SK-N-SH treated with all-trans-retinoic acid at 6 μM for 48 hours (cell line): Measurements from ENCODE around the gene KCNIP1.

Experiments used
- ATAC-seq: fragments of 200-7000 bp; cut with Tn5 transposase; 3 replicates; pipeline ENCODE4 v1.9.1; 2020; ENCODE audit warnings: mild to moderate bottlenecking, moderate library complexity
- ARNTL ChIP-seq: fragments of 450-650 bp; formaldehyde crosslinking; IDR thresholded peaks from 2 replicates; pipeline ENCODE4 v1.5.0; 2020; ENCODE audit warnings: low read depth, mild to moderate bottlenecking, moderate library complexity, borderline replicate concordance
- BACH2 ChIP-seq: fragments of 250-450 bp; sonication (Bioruptor Pico); IDR thresholded peaks from 2 replicates; pipeline ENCODE4 v1.9.0; 2021; ENCODE audit warnings: mild to moderate bottlenecking, borderline replicate concordance
- CSDC2 ChIP-seq: fragments of 250-450 bp; sonication (Bioruptor Pico); IDR thresholded peaks from 2 replicates; pipeline ENCODE4 v1.5.0; 2020; ENCODE audit warnings: mild to moderate bottlenecking, moderate library complexity
- ESRRG ChIP-seq: fragments of 250-450 bp; sonication (Bioruptor Pico); IDR thresholded peaks from 2 replicates; pipeline ENCODE4 v1.6.1; 2021; ENCODE audit warnings: mild to moderate bottlenecking
- GLIS3 ChIP-seq: fragments of 250-450 bp; sonication (Bioruptor Pico); IDR thresholded peaks from 2 replicates; pipeline ENCODE4 v1.5.0; 2020; ENCODE audit warnings: mild to moderate bottlenecking, moderate library complexity
- ISL1 ChIP-seq: fragments of 250-450 bp; sonication (Bioruptor Pico); IDR thresholded peaks from 2 replicates; pipeline ENCODE4 v2.1.2; 2022; ENCODE audit warnings: mild to moderate bottlenecking, moderate library complexity
- PPARA ChIP-seq: fragments of 250-450 bp; sonication (Bioruptor Pico); IDR thresholded peaks from 2 replicates; pipeline ENCODE4 v1.5.0; 2020; ENCODE audit warnings: mild to moderate bottlenecking, borderline replicate concordance
- RARB ChIP-seq: fragments of 250-450 bp; sonication (Bioruptor Pico); IDR thresholded peaks from 2 replicates; pipeline ENCODE4 v1.8.0; 2021; ENCODE audit warnings: mild to moderate bottlenecking, moderate library complexity
- SNAI2 ChIP-seq: fragments of 250-450 bp; sonication (Bioruptor Pico); IDR thresholded peaks from 2 replicates; pipeline ENCODE4 v1.5.0; 2020; ENCODE audit warnings: mild to moderate bottlenecking, moderate library complexity
- TCF4 ChIP-seq: fragments of 250-450 bp; sonication (Bioruptor Pico); IDR thresholded peaks from 2 replicates; pipeline ENCODE4 v1.8.0; 2021; ENCODE audit warnings: mild to moderate bottlenecking, moderate library complexity, borderline replicate concordance
- TOX ChIP-seq: fragments of 250-450 bp; sonication (Bioruptor Pico); IDR thresholded peaks from 2 replicates; pipeline ENCODE4 v1.8.0; 2021; ENCODE audit warnings: mild to moderate bottlenecking, moderate library complexity, borderline replicate concordance
- ZC3H10 ChIP-seq: fragments of 250-450 bp; sonication (Bioruptor Pico); IDR thresholded peaks from 2 replicates; pipeline ENCODE4 v1.5.1; 2021; ENCODE audit warnings: mild to moderate bottlenecking, moderate library complexity
- ZFP30 ChIP-seq: fragments of 450-650 bp; formaldehyde crosslinking; IDR thresholded peaks from 2 replicates; pipeline ENCODE4 v1.5.0; 2022; ENCODE audit warnings: mild to moderate bottlenecking, moderate library complexity
- ZNF565 ChIP-seq: fragments of 450-650 bp; formaldehyde crosslinking; conservative IDR thresholded peaks from 2 replicates; pipeline ENCODE4 v1.5.0; 2020; ENCODE audit warnings: low read depth, mild to moderate bottlenecking, moderate library complexity
- ZNF70 ChIP-seq: fragments of 450-650 bp; formaldehyde crosslinking; IDR thresholded peaks from 2 replicates; pipeline ENCODE4 v1.5.0; 2020; ENCODE audit warnings: mild to moderate bottlenecking, moderate library complexity
- TF ChIP-seq, protein P1 (sequence below): fragments of 250-450 bp; sonication (Bioruptor Pico); IDR thresholded peaks from 2 replicates; pipeline ENCODE4 v1.8.0; 2021; ENCODE audit warnings: low read depth, mild to moderate bottlenecking, moderate library complexity, borderline replicate concordance
- TF ChIP-seq, protein P2 (sequence below): fragments of 250-450 bp; sonication (Bioruptor Pico); IDR thresholded peaks from 2 replicates; pipeline ENCODE4 v1.5.0; 2020; ENCODE audit warnings: mild to moderate bottlenecking, moderate library complexity
- TF ChIP-seq, protein P3 (sequence below): fragments of 250-450 bp; sonication (Bioruptor Pico); IDR thresholded peaks from 2 replicates; pipeline ENCODE4 v1.5.1; 2021; ENCODE audit warnings: mild to moderate bottlenecking, moderate library complexity
- TF ChIP-seq, protein P4 (sequence below): fragments of 250-450 bp; sonication (Bioruptor Pico); IDR thresholded peaks from 2 replicates; pipeline ENCODE4 v1.5.1; 2020; ENCODE audit warnings: low read depth, mild to moderate bottlenecking, moderate library complexity
- TF ChIP-seq, protein P5 (sequence below): fragments of 250-450 bp; sonication (Bioruptor Pico); IDR thresholded peaks from 2 replicates; pipeline ENCODE4 v1.8.0; 2020; ENCODE audit warnings: mild to moderate bottlenecking, moderate library complexity, borderline replicate concordance

Gene KCNIP1

DNA sequence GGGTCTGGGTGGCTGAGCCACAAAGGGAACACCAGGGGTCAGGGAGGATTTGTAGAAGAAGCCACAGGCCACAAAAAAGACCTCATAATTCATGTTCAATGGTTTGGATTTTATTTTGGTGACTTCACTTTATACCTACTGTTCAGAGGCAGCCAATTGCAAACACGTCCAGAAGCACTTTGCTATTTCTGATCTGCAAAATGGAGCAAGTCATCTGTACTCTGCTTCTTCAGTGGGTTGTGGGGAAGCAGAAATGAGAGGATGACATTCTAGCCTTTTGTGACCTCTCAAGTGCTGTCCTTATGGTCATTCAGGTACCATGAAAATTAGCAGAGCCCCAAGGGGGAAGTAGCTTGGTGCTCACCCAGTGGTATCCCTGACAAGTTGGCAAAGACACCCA, 2.5 kb upstream of the KCNIP1 start:
- no peak for ATAC-seq

DNA sequence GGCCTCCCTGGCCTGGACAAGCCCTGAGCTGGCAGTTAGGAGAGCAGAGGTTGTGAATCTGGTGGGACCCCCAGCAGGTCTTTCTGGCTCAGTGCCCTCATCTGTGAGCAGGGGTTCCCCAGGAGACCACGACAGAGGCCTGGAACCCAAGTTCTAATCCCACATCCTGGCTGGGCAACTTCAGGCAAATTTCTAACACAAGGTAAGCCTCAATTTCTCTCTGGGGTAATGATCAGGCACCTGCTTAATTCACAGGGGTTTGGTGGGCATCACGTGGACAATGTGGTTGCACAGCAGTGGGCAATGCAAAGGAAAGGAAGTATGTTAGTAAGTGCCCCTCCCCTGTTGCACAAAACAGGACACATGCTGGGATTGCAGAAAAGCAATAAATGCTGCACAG, 1.9 kb upstream of the KCNIP1 start:
- TF ChIP-seq, protein P1, sequence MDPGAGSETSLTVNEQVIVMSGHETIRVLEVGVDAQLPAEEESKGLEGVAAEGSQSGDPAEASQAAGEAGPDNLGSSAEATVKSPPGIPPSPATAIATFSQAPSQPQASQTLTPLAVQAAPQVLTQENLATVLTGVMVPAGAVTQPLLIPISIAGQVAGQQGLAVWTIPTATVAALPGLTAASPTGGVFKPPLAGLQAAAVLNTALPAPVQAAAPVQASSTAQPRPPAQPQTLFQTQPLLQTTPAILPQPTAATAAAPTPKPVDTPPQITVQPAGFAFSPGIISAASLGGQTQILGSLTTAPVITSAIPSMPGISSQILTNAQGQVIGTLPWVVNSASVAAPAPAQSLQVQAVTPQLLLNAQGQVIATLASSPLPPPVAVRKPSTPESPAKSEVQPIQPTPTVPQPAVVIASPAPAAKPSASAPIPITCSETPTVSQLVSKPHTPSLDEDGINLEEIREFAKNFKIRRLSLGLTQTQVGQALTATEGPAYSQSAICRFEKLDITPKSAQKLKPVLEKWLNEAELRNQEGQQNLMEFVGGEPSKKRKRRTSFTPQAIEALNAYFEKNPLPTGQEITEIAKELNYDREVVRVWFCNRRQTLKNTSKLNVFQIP (CRISPR knock-in tag) = no peak
- TF ChIP-seq BACH2 (CRISPR knock-in tag) (no peak), SNAI2 (CRISPR knock-in tag) (no peak), ZFP30 (no peak), ZC3H10 (CRISPR knock-in tag) (no peak), ZNF70 (no peak), TOX (CRISPR knock-in tag) (no peak), ZNF565 (no peak), GLIS3 (no peak), ISL1 (CRISPR knock-in tag) (no peak)
- TF ChIP-seq, protein P2, sequence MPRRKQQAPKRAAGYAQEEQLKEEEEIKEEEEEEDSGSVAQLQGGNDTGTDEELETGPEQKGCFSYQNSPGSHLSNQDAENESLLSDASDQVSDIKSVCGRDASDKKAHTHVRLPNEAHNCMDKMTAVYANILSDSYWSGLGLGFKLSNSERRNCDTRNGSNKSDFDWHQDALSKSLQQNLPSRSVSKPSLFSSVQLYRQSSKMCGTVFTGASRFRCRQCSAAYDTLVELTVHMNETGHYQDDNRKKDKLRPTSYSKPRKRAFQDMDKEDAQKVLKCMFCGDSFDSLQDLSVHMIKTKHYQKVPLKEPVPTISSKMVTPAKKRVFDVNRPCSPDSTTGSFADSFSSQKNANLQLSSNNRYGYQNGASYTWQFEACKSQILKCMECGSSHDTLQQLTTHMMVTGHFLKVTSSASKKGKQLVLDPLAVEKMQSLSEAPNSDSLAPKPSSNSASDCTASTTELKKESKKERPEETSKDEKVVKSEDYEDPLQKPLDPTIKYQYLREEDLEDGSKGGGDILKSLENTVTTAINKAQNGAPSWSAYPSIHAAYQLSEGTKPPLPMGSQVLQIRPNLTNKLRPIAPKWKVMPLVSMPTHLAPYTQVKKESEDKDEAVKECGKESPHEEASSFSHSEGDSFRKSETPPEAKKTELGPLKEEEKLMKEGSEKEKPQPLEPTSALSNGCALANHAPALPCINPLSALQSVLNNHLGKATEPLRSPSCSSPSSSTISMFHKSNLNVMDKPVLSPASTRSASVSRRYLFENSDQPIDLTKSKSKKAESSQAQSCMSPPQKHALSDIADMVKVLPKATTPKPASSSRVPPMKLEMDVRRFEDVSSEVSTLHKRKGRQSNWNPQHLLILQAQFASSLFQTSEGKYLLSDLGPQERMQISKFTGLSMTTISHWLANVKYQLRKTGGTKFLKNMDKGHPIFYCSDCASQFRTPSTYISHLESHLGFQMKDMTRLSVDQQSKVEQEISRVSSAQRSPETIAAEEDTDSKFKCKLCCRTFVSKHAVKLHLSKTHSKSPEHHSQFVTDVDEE (CRISPR knock-in tag) = no peak
- no peak for ATAC-seq

More for the DNA sequence above, 2.5 kb upstream of the KCNIP1 start:
- no peak for TF ChIP-seq GLIS3
- TF ChIP-seq, protein P3, sequence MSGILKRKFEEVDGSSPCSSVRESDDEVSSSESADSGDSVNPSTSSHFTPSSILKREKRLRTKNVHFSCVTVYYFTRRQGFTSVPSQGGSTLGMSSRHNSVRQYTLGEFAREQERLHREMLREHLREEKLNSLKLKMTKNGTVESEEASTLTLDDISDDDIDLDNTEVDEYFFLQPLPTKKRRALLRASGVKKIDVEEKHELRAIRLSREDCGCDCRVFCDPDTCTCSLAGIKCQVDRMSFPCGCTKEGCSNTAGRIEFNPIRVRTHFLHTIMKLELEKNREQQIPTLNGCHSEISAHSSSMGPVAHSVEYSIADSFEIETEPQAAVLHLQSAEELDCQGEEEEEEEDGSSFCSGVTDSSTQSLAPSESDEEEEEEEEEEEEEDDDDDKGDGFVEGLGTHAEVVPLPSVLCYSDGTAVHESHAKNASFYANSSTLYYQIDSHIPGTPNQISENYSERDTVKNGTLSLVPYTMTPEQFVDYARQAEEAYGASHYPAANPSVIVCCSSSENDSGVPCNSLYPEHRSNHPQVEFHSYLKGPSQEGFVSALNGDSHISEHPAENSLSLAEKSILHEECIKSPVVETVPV (CRISPR knock-in tag) = no peak
- no peak for TF ChIP-seq PPARA (CRISPR knock-in tag)
- no peak for TF ChIP-seq ZNF70
- TF ChIP-seq ARNTL (CRISPR knock-in tag) = no peak
- no peak for TF ChIP-seq ZFP30
- TF ChIP-seq CSDC2 (CRISPR knock-in tag) = no peak
- TF ChIP-seq BACH2 (CRISPR knock-in tag) = no peak
- TF ChIP-seq ZNF565 = no peak

DNA sequence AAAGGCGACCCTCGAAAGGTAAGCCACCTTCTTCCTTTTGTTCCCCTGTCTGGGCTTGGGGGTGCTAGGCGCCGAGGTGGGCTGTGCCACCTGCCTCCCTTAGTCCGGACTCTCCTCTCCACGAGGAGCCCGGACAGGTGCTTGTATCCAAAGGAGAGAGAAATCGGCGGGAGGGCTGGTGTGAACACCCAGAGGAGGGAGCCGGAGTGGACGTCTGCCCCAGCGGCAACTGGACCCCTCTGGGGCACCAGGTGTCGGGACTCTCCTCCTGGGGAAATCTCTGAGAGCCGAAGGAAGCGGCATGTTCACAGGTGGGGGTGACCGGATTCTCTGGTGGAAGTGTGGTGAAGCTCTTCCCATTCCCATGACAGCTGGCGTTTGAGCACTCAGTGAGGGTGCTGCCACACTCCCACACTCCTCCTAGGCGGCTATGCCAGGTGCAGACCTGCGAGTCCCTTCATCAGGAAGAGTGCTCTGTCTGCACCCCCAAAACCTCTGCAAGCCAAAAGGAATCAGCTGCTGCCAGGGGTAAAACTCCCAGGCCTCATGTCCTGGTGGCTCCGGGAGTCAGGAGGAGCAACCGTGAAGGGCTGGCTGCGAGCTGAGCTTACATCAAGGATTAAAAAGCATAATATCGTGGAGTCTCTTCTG, 921 bp downstream of the KCNIP1 start:
- no peak for ATAC-seq
- TF ChIP-seq ZFP30 (no peak), GLIS3 (no peak), BACH2 (CRISPR knock-in tag) (no peak), ISL1 (CRISPR knock-in tag) (no peak), RARB (CRISPR knock-in tag) (no peak), CSDC2 (CRISPR knock-in tag) (no peak), ESRRG (CRISPR knock-in tag) (no peak), ZNF565 (no peak), TOX (CRISPR knock-in tag) (no peak), PPARA (CRISPR knock-in tag) (no peak), TCF4 (CRISPR knock-in tag) (no peak), ARNTL (CRISPR knock-in tag) (no peak)
- TF ChIP-seq, protein P1 (CRISPR knock-in tag) = no peak
- TF ChIP-seq, protein P2 (CRISPR knock-in tag) = no peak
- TF ChIP-seq, protein P3 (CRISPR knock-in tag) = no peak
- TF ChIP-seq, protein P4, sequence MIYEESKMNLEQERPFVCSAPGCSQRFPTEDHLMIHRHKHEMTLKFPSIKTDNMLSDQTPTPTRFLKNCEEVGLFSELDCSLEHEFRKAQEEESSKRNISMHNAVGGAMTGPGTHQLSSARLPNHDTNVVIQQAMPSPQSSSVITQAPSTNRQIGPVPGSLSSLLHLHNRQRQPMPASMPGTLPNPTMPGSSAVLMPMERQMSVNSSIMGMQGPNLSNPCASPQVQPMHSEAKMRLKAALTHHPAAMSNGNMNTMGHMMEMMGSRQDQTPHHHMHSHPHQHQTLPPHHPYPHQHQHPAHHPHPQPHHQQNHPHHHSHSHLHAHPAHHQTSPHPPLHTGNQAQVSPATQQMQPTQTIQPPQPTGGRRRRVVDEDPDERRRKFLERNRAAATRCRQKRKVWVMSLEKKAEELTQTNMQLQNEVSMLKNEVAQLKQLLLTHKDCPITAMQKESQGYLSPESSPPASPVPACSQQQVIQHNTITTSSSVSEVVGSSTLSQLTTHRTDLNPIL (CRISPR knock-in tag) = no peak
- TF ChIP-seq, protein P5, sequence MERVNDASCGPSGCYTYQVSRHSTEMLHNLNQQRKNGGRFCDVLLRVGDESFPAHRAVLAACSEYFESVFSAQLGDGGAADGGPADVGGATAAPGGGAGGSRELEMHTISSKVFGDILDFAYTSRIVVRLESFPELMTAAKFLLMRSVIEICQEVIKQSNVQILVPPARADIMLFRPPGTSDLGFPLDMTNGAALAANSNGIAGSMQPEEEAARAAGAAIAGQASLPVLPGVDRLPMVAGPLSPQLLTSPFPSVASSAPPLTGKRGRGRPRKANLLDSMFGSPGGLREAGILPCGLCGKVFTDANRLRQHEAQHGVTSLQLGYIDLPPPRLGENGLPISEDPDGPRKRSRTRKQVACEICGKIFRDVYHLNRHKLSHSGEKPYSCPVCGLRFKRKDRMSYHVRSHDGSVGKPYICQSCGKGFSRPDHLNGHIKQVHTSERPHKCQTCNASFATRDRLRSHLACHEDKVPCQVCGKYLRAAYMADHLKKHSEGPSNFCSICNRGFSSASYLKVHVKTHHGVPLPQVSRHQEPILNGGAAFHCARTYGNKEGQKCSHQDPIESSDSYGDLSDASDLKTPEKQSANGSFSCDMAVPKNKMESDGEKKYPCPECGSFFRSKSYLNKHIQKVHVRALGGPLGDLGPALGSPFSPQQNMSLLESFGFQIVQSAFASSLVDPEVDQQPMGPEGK = no peak
